Activated B cell treated with CpG ODN at 0.5 μM for 24 hours (primary cell): Measurements from ENCODE around the gene NCF2. TPM values are rescaled to one million over a fixed set of nuclear protein-coding genes. Genes with fewer than 3 reads are reported as not detected.

Experiments used
- ATAC-seq: fragments of 200-7000 bp; cut with Tn5 transposase; one replicate; pipeline ENCODE4 v1.10.0; 2021; ENCODE audit warnings: low read depth, mild to moderate bottlenecking, moderate library complexity
- CTCF ChIA-PET: fragments of 350-600 bp; sonication (Branson Sonifier 250); formaldehyde crosslinking; loops from one replicate; lab custom pipeline; 2021; ENCODE audit warnings: antibody characterized with exemption; lab: Charles Lee
- POLR2A ChIA-PET: fragments of 350-600 bp; sonication (Branson Sonifier 250); formaldehyde crosslinking; loops from one replicate; lab custom pipeline; 2021; ENCODE audit warnings: antibody characterized with exemption; lab: Charles Lee
- DNase-seq: peaks from one replicate; pipeline ENCODE4 v3.0.0; 2022
- H3K27ac Mint-ChIP-seq: one replicate; pipeline ENCODE4 v1.8.0; 2020; ENCODE audit warnings: mixed read lengths
- H3K27me3 Mint-ChIP-seq: one replicate; pipeline ENCODE4 v1.8.0; 2021; ENCODE audit warnings: mixed read lengths
- H3K36me3 Mint-ChIP-seq: one replicate; pipeline ENCODE4 v1.8.0; 2021; ENCODE audit warnings: low read depth, mixed read lengths
- H3K4me1 Mint-ChIP-seq: one replicate; pipeline ENCODE4 v1.8.0; 2021; ENCODE audit warnings: mixed read lengths
- H3K4me3 Mint-ChIP-seq: one replicate; pipeline ENCODE4 v1.8.0; 2020; ENCODE audit warnings: mild to moderate bottlenecking, mixed read lengths
- H3K9me3 Mint-ChIP-seq: one replicate; pipeline ENCODE4 v1.8.0; 2020; ENCODE audit warnings: mixed read lengths
- intact Hi-C: fragments of 100-400 bp; cut with micrococcal nuclease; formaldehyde crosslinking; loops from one replicate; pipeline ENCODE4 v1.15.1; 2024
- total RNA-seq: library from RNA; stranded (reverse); gene quantifications from 2 replicates; pipeline ENCODE4 v1.2.3, GENCODE V29; 2022
- TF ChIP-seq, protein P1 (sequence below): fragments of 200-600 bp; IDR thresholded peaks from one replicate; pipeline ENCODE4 v1.8.0; 2022; ENCODE audit warnings: antibody characterized with exemption, mild to moderate bottlenecking

The NCF2 gene
- total RNA-seq, 1 donor from 2014 or later, result 101 TPM

DNA sequence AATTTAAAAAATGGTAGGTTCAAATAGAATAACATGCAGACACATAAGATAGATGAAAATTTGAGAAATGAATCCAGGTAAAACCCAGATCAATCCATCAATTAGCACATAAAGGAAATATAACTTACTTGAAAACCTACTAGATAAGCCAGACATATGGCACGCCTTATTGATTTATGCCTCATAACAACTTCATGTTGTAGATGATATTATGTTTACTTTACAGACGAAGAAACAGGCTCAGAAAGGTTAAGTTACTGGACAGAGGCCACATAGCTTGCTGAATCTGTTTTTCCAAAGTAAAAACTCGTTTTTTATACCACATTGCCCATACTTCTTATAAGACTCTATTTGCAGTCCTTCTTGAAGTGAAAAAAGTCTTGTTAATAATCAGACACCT is 22.1 kb upstream of the NCF2 start:
- CTCF ChIA-PET, result interaction anchor here (1.5 kb wide), 1 partner anchor 22 kb away, joined by 4 read pairs; the partner anchor contains the start of gene NCF2
- H3K27ac Mint-ChIP-seq, result no peak overlapping the region
- no peak for DNase-seq
- no peaks in the 10 kb centered on the region for H3K27me3 Mint-ChIP-seq
- H3K4me1 Mint-ChIP-seq, result peaks cover 24% of the 10 kb centered on the region
- POLR2A ChIA-PET, result interaction anchor here (1.0 kb wide), 1 partner anchor 23 kb away, joined by 3 read pairs; no protein-coding TSS in a partner anchor
- H3K9me3 Mint-ChIP-seq, result no peaks in the 10 kb centered on the region
- no peak overlapping the region for H3K4me3 Mint-ChIP-seq
- H3K36me3 Mint-ChIP-seq, result no peaks in the 10 kb centered on the region
- TF ChIP-seq, protein P1, sequence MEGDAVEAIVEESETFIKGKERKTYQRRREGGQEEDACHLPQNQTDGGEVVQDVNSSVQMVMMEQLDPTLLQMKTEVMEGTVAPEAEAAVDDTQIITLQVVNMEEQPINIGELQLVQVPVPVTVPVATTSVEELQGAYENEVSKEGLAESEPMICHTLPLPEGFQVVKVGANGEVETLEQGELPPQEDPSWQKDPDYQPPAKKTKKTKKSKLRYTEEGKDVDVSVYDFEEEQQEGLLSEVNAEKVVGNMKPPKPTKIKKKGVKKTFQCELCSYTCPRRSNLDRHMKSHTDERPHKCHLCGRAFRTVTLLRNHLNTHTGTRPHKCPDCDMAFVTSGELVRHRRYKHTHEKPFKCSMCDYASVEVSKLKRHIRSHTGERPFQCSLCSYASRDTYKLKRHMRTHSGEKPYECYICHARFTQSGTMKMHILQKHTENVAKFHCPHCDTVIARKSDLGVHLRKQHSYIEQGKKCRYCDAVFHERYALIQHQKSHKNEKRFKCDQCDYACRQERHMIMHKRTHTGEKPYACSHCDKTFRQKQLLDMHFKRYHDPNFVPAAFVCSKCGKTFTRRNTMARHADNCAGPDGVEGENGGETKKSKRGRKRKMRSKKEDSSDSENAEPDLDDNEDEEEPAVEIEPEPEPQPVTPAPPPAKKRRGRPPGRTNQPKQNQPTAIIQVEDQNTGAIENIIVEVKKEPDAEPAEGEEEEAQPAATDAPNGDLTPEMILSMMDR, result no peak
- intact Hi-C loops, result no loop called here
- no peak for ATAC-seq

DNA sequence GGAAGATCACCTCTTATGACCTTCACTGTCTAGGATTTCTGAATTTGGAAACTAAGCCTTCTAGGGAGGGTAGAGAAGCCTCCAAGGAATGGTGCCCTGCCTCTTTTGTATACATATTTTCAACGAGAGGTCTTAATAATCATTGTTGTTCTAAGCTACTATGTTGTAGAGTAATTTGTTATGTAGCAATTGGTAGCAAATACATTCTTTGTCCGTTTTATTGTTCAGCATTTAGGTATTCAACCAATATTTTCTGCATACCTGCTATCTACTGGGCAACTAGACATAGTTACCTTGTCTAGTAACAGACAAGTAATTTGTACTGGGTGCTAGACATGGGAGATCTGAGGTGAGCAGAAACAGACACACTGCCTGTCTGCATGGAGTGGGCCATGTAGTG is 20.8 kb upstream of the NCF2 start:
- intact Hi-C loops, result no loop called here
- no peaks in the 10 kb centered on the region for H3K36me3 Mint-ChIP-seq
- no peaks in the 10 kb centered on the region for H3K9me3 Mint-ChIP-seq
- ATAC-seq (no peak), DNase-seq (no peak)
- TF ChIP-seq, protein P1, result no peak
- ChIA-PET CTCF (no interaction called here), POLR2A (no interaction called here)
- peaks cover 31% of the 10 kb centered on the region for H3K4me1 Mint-ChIP-seq
- H3K4me3 Mint-ChIP-seq, result no peak overlapping the region
- no peaks in the 10 kb centered on the region for H3K27me3 Mint-ChIP-seq
- H3K27ac Mint-ChIP-seq, result no peak overlapping the region

DNA sequence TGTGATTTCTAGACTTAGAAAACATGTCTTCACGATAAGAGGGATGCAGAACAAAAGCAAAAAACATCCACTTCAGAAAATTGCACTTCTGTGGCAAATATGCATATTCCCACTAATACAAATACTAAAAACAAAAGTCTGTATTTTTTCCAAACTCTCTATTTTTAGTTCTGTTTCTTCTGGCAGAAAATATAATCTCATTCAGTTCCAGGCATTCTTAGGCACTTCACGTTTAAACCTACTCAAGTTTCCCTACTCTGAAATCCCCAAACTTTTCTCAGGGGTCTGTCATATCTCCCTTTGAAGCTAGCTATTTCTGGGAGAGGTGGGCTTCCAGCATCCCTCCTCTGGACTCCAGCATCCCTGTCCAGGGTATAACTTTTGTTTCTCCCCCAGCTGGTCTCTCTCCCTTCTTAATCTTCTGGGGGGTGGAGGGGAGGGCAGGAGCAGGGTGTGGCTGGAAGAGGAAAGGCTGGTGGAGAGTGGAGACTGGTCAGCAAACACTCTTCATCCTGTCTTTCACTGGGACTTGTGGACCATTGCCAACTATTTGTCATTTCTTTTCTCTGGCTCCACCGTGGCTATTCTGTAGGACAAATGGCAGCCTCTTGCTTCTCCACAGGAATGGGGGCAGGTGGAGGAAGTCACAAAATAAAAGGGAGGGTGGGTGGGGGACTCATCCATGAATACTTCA is 19.6 kb upstream of the NCF2 start:
- H3K36me3 Mint-ChIP-seq, result no peaks in the 10 kb centered on the region
- TF ChIP-seq, protein P1, result no peak
- DNase-seq (no peak), ATAC-seq (no peak)
- ChIA-PET CTCF (interaction anchor here (0.8 to 1.4 kb wide), 10 partner anchors 9 to 139 kb away, joined by 3 to 5 read pairs (median 3); no protein-coding TSS in a partner anchor), POLR2A (interaction anchor here (0.8 to 1.7 kb wide), 7 partner anchors 16 to 138 kb away, joined by 3 to 35 read pairs (median 4); partner anchors contain the start of genes ARPC5, NCF2 and SMG7)
- H3K4me1 Mint-ChIP-seq, result peaks cover 41% of the 10 kb centered on the region
- no peak overlapping the region for H3K4me3 Mint-ChIP-seq
- intact Hi-C loops, result loop anchor here (2.0 kb wide), 1 partner anchor 13 kb away; no protein-coding TSS in a partner anchor
- H3K9me3 Mint-ChIP-seq, result no peaks in the 10 kb centered on the region
- no peak overlapping the region for H3K27ac Mint-ChIP-seq
- H3K27me3 Mint-ChIP-seq, result no peaks in the 10 kb centered on the region

DNA sequence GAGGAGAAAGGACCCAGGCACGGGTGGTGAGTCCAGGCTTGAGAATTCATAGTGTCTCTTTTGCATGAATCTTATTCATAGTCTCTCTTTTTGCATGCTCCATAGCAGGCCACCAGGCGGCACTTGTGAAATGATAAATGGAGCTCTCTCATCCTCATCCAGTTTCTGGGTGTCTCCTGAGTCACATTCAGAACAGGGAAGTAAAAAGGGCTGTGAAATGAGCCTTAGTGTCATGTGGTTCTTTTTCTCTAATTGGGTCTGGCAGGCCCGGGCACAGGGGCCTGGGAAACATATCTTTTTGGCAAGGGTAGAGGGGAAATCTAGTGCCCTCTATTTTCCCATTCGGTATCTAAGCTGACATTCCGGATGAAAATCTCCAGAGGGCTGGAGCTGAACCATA is 19.1 kb upstream of the NCF2 start:
- no peak for DNase-seq
- Mint-ChIP-seq H3K4me1 (peaks cover 47% of the 10 kb centered on the region), H3K9me3 (no peaks in the 10 kb centered on the region), H3K27ac (peak overlapping the region; percentile 89), H3K36me3 (no peaks in the 10 kb centered on the region), H3K4me3 (peak overlapping the region; percentile 48), H3K27me3 (no peaks in the 10 kb centered on the region)
- TF ChIP-seq, protein P1, result no peak
- ChIA-PET POLR2A (interaction anchor here (0.8 to 1.7 kb wide), 8 partner anchors 9 to 138 kb away, joined by 3 to 35 read pairs (median 4); partner anchors contain the start of genes ARPC5, NCF2 and SMG7), CTCF (interaction anchor here (0.8 to 1.4 kb wide), 10 partner anchors 9 to 139 kb away, joined by 3 to 5 read pairs (median 3); no protein-coding TSS in a partner anchor)
- intact Hi-C loops, result loop anchor here (2.0 kb wide), 1 partner anchor 13 kb away; no protein-coding TSS in a partner anchor
- peak; percentile 73 for ATAC-seq
